K562 treated with DMSO at 1 percent for 24 hours (cell line): ENCODE results near the gene ACVRL1. TPM values are rescaled to one million over a fixed set of nuclear protein-coding genes. Genes with fewer than 3 reads are reported as not detected.

ENCODE experiments used
- total RNA-seq: library from RNA; unstranded; fragments of 300-600 nt; gene quantifications from 2 replicates; pipeline ENCODE4 v1.2.3, GENCODE V29; 2022; ENCODE audit warnings: low read depth; ENCODE audit not compliant: insufficient read depth

Gene ACVRL1
- total RNA-seq, result 13.1 and 14.7 TPM in 2 replicates

DNA sequence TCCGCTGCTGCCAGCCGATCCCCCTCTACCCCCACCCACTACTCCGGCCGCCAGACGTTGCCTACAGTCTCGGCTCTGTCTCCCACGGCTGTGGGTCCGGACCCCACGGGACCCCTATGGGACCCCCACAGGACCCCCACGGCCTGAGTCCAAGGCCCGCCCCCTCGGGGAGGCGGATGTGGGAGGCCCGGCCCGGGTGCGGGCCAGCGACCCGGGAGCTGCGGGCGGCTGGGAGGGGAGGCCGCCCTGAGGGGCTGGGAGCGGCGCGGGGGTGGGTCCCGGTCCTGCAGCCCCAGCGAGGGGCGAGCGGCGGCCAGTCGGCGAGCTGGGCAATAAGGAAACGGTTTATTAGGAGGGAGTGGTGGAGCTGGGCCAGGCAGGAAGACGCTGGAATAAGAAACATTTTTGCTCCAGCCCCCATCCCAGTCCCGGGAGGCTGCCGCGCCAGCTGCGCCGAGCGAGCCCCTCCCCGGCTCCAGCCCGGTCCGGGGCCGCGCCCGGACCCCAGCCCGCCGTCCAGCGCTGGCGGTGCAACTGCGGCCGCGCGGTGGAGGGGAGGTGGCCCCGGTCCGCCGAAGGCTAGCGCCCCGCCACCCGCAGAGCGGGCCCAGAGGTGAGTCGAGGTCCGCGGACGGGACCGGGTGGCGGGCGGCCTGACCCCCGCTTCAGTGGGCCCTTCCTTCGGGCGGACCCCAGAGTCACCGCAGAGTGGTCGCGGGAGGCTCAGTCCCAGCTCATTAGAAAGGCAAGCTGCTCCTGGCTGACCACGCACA, at the start of gene ACVRL1:
Gene ACVRL1, plus strand, starts transcription at position 422 of the 773 bp plus-strand sequence. CDS start 4,971 bp downstream, outside the sequence.

DNA sequence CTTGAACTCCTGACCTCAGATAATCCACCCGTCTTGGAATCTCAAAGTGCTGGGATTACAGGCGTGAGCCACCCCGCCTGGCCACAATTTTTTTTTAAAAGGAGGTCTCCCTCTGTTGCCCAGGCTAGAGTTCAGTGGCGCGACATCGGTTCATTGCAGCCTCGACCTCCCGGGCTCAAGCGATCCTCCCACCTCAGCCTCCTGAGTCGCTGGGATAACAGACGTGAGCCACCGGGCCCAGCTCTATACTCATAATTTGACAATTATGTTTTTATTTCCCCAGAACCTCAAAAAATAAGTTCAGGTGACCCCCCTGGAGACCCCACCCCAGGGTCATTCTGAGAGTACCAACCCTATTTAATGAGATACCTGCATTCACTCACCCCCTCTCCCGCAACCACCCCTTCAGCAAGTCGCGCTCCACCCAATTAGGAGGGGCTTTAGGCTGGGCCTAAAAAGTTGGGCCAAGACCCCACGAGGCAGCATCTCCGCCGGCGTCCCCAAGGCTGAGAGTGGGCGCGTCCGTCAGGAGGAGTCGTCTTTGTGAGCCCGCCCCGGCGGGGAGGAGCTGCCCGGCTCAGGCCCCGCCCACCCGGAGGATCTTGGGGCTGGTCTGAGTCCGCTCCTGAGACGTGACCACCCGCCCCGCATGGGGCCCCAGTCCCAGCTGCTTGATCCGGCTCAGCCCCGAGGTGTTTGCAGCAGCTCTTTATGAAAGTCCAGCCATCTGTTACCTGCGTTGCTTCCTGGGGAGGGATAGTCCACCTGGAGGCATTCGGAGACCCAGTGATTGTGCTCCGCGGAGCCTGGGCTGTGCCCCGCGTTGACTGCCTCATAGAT, 19.6 kb upstream of the ACVRL1 start, which contains the start of gene ANKRD33:
Gene ANKRD33, plus strand, starts transcription at position 628 of the 840 bp plus-strand sequence. Its CDS starts 84 bp downstream, at position 712.

DNA sequence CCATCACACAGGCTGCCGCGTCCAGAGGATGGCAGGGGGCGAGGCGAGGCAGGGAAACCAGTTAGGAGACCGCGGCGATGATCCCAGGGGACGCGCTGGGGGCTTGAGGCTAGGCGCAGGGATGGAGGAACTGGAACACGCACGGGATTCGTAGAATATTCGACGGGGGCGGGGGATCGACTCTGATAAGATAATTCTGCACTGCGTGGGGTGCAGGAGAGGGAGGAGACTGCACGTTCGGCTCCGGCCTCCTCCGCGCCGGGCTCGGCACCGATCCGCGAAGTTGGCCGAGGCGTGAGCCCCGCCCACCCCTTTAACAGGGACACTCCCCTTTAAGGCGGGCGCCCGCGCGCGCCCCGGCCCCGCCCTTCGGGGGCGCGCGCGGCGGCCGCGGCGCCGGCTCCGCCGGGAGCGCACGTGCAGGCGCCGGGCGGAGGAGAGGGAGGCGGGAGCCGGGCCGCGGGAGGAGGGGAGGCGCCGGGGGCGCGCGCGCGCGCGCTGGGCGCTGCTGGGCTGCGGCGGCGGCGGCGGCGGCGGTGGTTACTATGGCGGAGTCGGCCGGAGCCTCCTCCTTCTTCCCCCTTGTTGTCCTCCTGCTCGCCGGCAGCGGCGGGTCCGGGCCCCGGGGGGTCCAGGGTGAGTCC, 44.0 kb downstream of the ACVRL1 start, which contains the start of gene ACVR1B:
Gene ACVR1B, plus strand, starts transcription at position 501 of the 644 bp plus-strand sequence. Its CDS starts 45 bp downstream, at position 546.

Other genes starting within 250 kb of the ACVRL1 start
- 0.06 TPM in 1 of 2 replicates, not detected in the other for gene FIGNL2, start 58.8 kb upstream of the ACVRL1 start, total RNA-seq
- 2.6 and 4.2 TPM in 2 replicates for gene ANKRD33, start 19.4 kb upstream of the ACVRL1 start, total RNA-seq
- gene ACVR1B, start 44.2 kb downstream of the ACVRL1 start, total RNA-seq, result 11.8 and 14.4 TPM in 2 replicates
- gene TAMALIN, start 99.4 kb downstream of the ACVRL1 start, total RNA-seq, result 12.3 and 13.6 TPM in 2 replicates
- gene NR4A1, start 143.9 kb downstream of the ACVRL1 start, total RNA-seq, result 3.6 and 3.8 TPM in 2 replicates
- gene ATG101, start 162.5 kb downstream of the ACVRL1 start, total RNA-seq, result 65.8 and 66.0 TPM in 2 replicates
- gene SMIM41, start 172.2 kb downstream of the ACVRL1 start, total RNA-seq, result not detected in 2 replicates